Activated CD4-positive, alpha-beta T cell treated with anti-CD3 and anti-CD28 coated beads, Interleukin-2, amount 10 ng/mL, durations not matched to agents 7 days and 5 days (primary cell): ENCODE data around the gene TFCP2L1. TPM values are rescaled to one million over a fixed set of nuclear protein-coding genes. Genes with fewer than 3 reads are reported as not detected.
"Not testable (repeated sequence)": the region's sequence is repeated elsewhere in the genome, so short reads cannot be mapped to it uniquely, and the experiment has no call there.

Experiments
- CTCF ChIA-PET: fragments of 350-600 bp; sonication (Branson Sonifier 250); formaldehyde crosslinking; loops from one replicate; lab custom pipeline; 2021; ENCODE audit warnings: antibody characterized with exemption; lab: Charles Lee
- POLR2A ChIA-PET: fragments of 350-600 bp; sonication (Branson Sonifier 250); formaldehyde crosslinking; loops from one replicate; lab custom pipeline; 2021; ENCODE audit warnings: antibody characterized with exemption; lab: Charles Lee
- DNase-seq: peaks from one replicate; pipeline ENCODE4 v3.0.0-alpha.2; 2020
- H3K27ac Mint-ChIP-seq: one replicate; pipeline ENCODE4 v1.8.0; 2021; ENCODE audit warnings: mild to moderate bottlenecking, moderate library complexity, mixed read lengths
- H3K27me3 Mint-ChIP-seq: one replicate; pipeline ENCODE4 v1.8.0; 2021; ENCODE audit warnings: mixed read lengths
- H3K36me3 Mint-ChIP-seq: one replicate; pipeline ENCODE4 v1.8.0; 2021; ENCODE audit warnings: low read depth, mixed read lengths
- H3K4me1 Mint-ChIP-seq: one replicate; pipeline ENCODE4 v1.8.0; 2021; ENCODE audit warnings: mixed read lengths
- H3K4me3 Mint-ChIP-seq: one replicate; pipeline ENCODE4 v1.8.0; 2021; ENCODE audit warnings: mild to moderate bottlenecking, moderate library complexity, mixed read lengths
- H3K9me3 Mint-ChIP-seq: one replicate; pipeline ENCODE4 v1.8.0; 2021; ENCODE audit warnings: mixed read lengths
- total RNA-seq, 2 experiments: library from RNA; stranded (reverse); gene quantifications; one replicate each; pipeline ENCODE4 v1.2.3, GENCODE V29; 2021

Gene TFCP2L1
- total RNA-seq, 2 experiments from 2014 or later: 0.02 TPM

DNA sequence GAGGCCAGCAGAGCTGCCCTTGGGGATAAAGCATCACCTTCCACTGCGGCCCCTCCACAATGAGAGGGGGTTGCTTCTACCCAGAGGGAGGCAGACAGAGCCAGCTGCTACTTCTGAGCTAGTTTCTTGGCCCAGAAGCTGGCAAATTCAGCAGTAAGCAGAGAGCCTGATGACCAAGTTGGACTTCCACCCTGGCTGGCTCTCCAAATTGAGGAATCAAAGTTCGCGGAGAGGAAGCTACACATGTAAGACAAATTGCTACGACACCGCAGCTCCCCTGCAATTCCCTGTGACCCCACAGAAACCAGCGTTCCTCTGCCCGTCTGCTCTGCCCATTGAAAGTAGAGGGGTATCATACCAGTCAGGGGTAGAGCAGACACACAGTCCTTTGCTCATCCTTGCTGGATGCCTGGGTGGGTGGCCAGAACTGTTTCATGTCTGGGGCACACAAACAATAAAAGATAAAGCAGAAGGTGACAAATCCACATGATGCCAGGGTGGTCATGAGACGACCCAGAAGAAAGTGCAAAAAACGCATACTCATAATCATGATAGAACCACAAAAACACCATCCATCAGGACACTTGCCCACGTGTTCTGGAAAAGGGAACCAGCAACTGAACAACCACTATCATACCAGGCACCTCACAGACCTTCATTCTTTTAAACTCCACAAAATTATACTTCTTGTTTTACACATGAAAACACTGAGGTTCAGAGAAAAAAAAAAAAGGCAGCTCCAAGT is 5.4 kb downstream of the TFCP2L1 start:
- POLR2A ChIA-PET: no interaction called here
- H3K4me3 Mint-ChIP-seq: no peak overlapping the region

DNA sequence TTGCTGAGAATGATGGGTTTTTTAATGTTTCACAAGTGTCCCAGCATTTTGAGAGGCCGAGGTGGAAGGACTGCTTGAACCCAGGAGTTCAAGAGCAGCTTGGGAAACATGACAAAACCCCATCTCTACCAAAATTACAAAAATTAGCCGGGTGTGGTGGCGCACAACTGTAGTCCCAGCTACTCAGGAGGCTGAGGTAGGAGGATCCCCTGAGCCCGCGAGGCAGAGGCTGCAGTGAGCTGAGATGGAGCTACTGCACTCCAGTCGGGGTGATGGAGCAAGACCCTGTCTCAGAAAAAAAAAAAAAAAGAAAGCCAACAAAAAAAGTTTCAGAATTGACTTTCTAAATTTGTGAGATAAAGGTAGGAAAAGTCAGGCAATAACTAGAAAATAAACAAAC is 8.7 kb downstream of the TFCP2L1 start:
- DNase-seq: no peak
- peaks cover 14% of the 10 kb centered on the region for H3K27me3 Mint-ChIP-seq
- no peaks in the 10 kb centered on the region for H3K9me3 Mint-ChIP-seq
- POLR2A ChIA-PET: no interaction called here
- CTCF ChIA-PET: no interaction called here
- no peaks in the 10 kb centered on the region for H3K4me1 Mint-ChIP-seq
- H3K36me3 Mint-ChIP-seq: no peaks in the 10 kb centered on the region
- no peak overlapping the region for H3K27ac Mint-ChIP-seq
- H3K4me3 Mint-ChIP-seq: no peak overlapping the region

More for the DNA sequence above, 5.4 kb downstream of the TFCP2L1 start:
- Mint-ChIP-seq H3K36me3 (no peaks in the 10 kb centered on the region), H3K9me3 (no peaks in the 10 kb centered on the region), H3K27me3 (peaks cover 29% of the 10 kb centered on the region), H3K27ac (no peak overlapping the region), H3K4me1 (peaks cover 4% of the 10 kb centered on the region)
- no peak for DNase-seq
- CTCF ChIA-PET: interaction anchor here (0.5 to 0.8 kb wide), 2 partner anchors 9 to 1871 kb away, joined by 3 to 4 read pairs; no protein-coding TSS in a partner anchor

DNA sequence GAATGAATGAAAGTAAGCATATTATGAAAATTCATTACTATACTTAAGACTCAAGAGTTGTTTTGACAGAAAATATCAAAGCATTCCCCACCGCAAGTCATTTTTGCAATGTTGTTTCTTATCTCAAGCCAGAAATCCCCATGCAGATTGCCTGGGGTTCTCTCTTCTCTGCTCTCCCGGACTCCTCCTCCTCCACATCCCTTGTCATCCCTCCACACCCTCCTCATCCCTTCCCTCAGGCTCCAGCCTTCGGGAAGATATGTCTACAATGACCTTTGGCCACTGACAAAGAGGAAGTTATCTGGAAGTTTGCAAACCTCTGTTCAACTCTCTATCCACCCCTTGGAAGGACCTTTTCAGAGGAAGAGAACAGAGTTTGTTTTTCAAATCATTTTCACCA is 11.9 kb downstream of the TFCP2L1 start:
- CTCF ChIA-PET: no interaction called here
- Mint-ChIP-seq H3K9me3 (no peaks in the 10 kb centered on the region), H3K27ac (no peak overlapping the region)

DNA sequence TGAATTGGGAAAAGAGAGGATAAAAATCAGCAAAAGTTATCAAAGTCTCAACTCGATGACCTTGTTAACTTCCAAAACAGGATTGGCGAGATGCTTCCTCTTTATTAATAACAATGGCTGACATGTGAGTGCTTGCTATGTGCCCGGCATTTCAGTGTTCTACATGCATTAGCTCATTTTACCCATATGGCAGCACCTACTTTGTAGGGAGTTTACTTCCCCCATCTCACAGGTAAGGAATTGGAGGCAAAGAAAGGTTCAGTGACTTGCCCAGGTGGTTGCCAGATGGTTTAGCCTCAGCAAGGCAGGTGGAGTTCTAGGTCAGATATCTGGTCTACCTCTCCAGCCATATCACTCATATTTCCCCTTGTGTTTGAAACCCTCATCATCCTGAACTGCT is 12.4 kb downstream of the TFCP2L1 start:
- no peak overlapping the region for H3K4me3 Mint-ChIP-seq
- peaks cover 13% of the 10 kb centered on the region for H3K27me3 Mint-ChIP-seq
- no peak overlapping the region for H3K27ac Mint-ChIP-seq
- no peaks in the 10 kb centered on the region for H3K36me3 Mint-ChIP-seq
- H3K4me1 Mint-ChIP-seq: no peaks in the 10 kb centered on the region
- no peaks in the 10 kb centered on the region for H3K9me3 Mint-ChIP-seq
- no peak for DNase-seq
- CTCF ChIA-PET: no interaction called here
- POLR2A ChIA-PET: no interaction called here

More for the DNA sequence above, 11.9 kb downstream of the TFCP2L1 start:
- Mint-ChIP-seq H3K36me3 (no peaks in the 10 kb centered on the region), H3K27me3 (peaks cover 13% of the 10 kb centered on the region), H3K4me1 (no peaks in the 10 kb centered on the region), H3K4me3 (no peak overlapping the region)
- DNase-seq: no peak
- POLR2A ChIA-PET: no interaction called here

DNA sequence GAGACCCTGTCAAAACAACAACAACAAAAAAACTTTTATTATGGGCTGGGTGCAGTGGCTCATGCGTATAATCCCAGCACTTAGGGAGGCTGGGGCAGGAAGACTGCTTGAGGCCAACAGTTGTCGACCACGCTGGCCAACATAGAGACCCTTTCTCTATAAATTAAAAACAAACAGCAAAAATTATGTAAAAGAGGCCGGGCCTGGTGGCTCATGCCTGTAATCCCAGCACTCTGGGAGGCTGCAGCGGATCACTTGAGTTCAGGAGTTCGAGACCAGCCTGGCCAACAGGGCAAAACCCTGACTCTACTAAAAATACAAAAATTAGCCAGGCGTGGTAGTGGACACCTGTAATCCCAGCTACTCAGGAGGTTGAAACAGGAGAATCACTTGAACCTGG is 15.6 kb downstream of the TFCP2L1 start:
- H3K27ac Mint-ChIP-seq, DNase-seq, POLR2A ChIA-PET, H3K9me3 Mint-ChIP-seq, CTCF ChIA-PET, H3K27me3 Mint-ChIP-seq, H3K36me3 Mint-ChIP-seq, H3K4me1 Mint-ChIP-seq, H3K4me3 Mint-ChIP-seq: not testable (repeated sequence)

DNA sequence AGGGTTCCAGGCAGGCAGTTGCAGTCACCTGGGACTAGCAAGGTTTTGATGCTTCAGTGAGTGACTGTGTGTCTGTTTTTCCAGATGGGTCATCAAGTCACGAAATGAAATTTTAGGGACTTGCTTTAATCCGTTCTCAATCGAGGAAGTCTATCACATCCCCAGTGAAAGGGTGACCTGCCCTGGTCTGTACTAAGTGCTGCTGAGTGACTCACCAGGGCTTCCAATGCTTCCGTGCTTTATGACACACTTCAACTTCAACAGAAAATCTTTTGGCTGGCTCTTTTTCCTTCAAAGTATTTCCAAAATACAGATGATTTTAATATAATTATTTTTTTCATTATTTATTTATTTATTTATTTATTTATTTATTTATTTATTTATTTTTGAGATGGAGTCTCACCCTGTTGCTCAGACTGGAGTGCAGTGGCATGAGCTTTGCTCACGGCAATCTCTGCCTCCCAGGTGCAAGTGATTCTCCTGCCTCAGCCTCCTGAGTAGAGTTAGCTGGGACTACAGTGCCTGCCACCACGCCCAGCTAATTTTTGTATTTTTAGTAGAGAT is 18.4 kb downstream of the TFCP2L1 start:
- no peaks in the 10 kb centered on the region for H3K4me1 Mint-ChIP-seq

DNA sequence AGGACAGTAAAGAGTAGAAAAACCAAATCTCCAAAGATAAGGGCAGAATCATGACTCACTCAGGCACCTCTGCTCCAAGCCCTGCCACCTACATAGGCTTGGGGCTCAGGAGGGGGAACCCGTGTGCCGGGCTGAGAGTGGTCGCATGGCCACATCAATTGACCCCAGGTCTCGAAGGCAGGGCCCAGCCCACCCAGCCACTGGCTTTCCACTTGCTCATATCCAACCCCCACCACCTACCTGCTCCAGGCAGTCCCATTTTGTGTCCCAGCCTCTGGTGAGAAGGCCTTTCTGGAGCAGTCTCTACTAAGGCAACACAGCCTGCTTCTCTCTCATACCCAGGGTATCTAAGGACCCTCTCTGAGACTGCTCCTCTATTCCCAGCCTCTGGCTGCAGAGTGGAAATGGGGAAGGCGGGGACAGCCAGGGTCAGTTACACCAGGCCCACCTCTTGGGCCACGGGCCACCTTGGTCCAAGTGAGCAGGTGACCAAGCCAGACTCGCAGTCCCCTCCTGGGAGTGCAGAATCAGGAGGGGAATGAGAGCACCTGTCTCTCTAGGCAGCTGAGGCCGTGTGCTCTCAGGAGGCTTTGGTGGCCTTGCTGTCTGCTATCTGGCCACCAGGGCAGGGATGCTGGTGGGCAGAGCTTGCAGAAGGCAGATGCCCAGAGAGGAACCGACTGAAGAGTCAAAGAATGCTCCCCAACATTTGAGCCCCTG is 20.8 kb downstream of the TFCP2L1 start:
- Mint-ChIP-seq H3K36me3 (no peaks in the 10 kb centered on the region), H3K4me3 (no peak overlapping the region), H3K27ac (no peak overlapping the region), H3K27me3 (no peaks in the 10 kb centered on the region), H3K4me1 (no peaks in the 10 kb centered on the region), H3K9me3 (no peaks in the 10 kb centered on the region)
- ChIA-PET CTCF (no interaction called here), POLR2A (no interaction called here)
- DNase-seq: no peak

More for the DNA sequence above, 18.4 kb downstream of the TFCP2L1 start:
- H3K27me3 Mint-ChIP-seq: no peaks in the 10 kb centered on the region
- H3K36me3 Mint-ChIP-seq: no peaks in the 10 kb centered on the region
- H3K9me3 Mint-ChIP-seq: no peaks in the 10 kb centered on the region
- no peak overlapping the region for H3K4me3 Mint-ChIP-seq
- CTCF ChIA-PET: interaction anchor here (0.7 kb wide), 1 partner anchor 389 kb away, joined by 4 read pairs; no protein-coding TSS in a partner anchor
- POLR2A ChIA-PET: no interaction called here
- no peak overlapping the region for H3K27ac Mint-ChIP-seq
- DNase-seq: no peak

DNA sequence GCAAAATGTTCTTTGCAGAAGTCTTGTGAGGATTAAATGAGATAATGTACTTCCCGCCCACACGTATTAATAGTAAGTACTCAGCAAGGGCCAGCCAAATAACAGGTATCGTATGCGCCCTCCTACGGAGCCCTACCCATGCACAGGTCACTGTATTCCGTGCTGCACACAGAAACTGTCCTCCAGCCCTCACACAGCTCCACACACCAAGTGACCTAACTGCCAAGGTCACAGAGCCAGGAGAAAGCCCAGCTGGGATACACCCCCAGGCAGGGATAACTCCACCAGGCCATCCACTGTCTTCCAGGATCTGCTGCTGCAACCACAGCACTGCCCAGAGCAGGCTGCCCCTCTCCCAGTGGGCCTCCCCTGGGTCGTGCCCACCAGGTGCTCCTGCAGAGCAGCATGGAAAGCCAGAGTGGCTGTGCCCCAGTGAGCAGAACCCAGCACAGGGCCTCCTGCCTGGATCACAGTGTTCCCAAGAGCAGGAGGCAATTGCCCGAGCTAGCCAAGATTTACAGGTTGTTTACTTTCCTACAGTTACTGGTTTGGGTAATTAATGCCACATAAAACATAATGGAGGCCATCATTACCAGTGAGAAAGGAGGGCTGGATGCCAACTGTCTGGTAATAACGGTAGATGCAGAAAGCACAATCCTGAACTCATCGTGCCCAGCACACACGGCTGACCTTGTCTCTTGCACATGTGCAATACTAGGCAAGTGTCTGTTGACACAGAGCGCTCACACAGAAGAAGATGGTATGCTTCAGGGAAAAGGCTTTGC is 24.4 kb downstream of the TFCP2L1 start:
- CTCF ChIA-PET: interaction anchor here (0.5 kb wide), 1 partner anchor 36 kb away, joined by 3 read pairs; no protein-coding TSS in a partner anchor

DNA sequence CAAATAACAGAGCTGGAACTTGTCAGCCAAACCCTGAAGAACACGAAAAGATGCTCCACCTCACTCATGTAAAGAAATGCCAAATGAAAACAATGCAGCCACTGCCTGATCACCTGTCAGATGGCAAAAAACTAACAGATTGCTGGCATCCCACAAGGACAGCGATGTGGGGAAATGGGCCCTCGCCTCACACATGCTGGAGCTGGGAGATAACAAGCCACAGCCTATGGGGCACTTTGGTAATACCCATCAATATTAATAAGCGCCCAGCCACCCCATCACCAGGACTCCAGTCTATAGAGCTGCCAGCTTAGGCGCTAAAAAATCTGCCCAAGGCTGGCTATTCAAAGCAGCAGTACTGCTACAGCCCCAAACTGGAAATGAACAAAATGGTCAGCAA is 27.0 kb downstream of the TFCP2L1 start:
- no peak overlapping the region for H3K4me3 Mint-ChIP-seq
- DNase-seq: no peak
- POLR2A ChIA-PET: no interaction called here
- no peaks in the 10 kb centered on the region for H3K36me3 Mint-ChIP-seq
- H3K27me3 Mint-ChIP-seq: peaks cover 10% of the 10 kb centered on the region
- H3K27ac Mint-ChIP-seq: no peak overlapping the region
- no peaks in the 10 kb centered on the region for H3K4me1 Mint-ChIP-seq
- H3K9me3 Mint-ChIP-seq: no peaks in the 10 kb centered on the region
- CTCF ChIA-PET: no interaction called here

More for the DNA sequence above, 24.4 kb downstream of the TFCP2L1 start:
- Mint-ChIP-seq H3K36me3 (no peaks in the 10 kb centered on the region), H3K4me3 (no peak overlapping the region), H3K9me3 (no peaks in the 10 kb centered on the region), H3K27ac (no peak overlapping the region), H3K27me3 (peaks cover 10% of the 10 kb centered on the region), H3K4me1 (no peaks in the 10 kb centered on the region)
- DNase-seq: no peak
- POLR2A ChIA-PET: no interaction called here

DNA sequence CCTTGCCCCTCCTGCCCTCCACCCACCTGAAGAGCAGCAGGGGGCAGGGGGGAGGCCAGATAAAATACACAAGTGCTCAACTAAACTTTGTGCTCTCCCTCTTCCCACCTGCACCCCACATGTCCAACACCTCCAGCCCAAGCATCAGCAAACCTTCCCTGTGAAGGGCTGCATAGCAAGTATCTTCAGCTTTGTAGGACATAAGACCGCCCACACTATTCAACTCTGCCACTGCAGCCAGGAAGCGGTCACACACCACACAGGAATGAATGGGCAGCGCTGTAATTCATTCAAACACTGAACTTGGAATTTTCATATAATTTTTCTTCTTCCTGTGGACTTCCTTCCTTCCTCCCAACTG is 27.5 kb downstream of the TFCP2L1 start:
- Mint-ChIP-seq H3K36me3 (no peaks in the 10 kb centered on the region), H3K4me1 (no peaks in the 10 kb centered on the region), H3K9me3 (no peaks in the 10 kb centered on the region), H3K4me3 (no peak overlapping the region), H3K27me3 (peaks cover 10% of the 10 kb centered on the region), H3K27ac (no peak overlapping the region)
- CTCF ChIA-PET: interaction anchor here (0.5 kb wide), 1 partner anchor 163 kb away, joined by 4 read pairs; no protein-coding TSS in a partner anchor
- no peak for DNase-seq
- POLR2A ChIA-PET: no interaction called here

DNA sequence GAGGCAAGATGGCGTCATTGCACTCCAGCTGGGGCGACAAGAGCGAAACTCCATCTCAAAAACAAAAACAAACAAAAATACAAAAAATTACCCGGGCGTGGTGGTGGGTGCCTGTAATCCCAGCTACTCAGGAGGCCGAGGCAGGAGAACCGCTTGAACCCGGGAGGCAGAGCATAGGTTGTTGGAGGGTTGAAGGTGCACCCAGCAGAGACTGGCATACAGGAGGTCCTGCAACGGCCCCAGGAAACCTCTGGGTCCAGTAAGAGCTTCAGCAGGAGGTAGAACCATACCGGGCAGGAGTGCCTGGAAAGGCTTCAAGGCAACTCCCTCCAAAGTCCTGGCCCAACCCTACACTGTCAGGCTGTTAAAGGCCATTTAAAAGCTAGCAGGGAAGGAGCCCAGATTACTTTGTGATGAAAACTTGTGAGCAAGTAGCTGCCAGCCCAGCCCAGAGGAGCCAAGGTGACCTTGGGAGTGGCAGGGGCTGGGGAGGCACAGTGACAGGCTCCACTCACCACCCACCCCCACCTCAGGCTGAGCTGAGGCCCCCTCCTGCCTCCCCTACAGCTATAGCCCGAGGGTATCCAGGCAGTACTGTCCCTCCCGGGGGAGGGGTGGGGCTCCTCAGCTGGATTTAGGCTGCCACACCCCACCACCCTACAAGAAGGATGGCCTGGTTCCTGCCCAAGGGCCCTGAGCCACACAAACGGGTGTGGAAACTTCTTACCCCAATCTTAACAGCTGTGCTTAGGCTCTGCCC is 28.1 kb downstream of the TFCP2L1 start:
- H3K4me1 Mint-ChIP-seq: no peaks in the 10 kb centered on the region
- H3K4me3 Mint-ChIP-seq: no peak overlapping the region
- peaks cover 10% of the 10 kb centered on the region for H3K27me3 Mint-ChIP-seq
- ChIA-PET POLR2A (no interaction called here), CTCF (interaction anchor here (0.5 kb wide), 2 partner anchors 163 to 913 kb away, joined by 3 to 4 read pairs; no protein-coding TSS in a partner anchor)
- H3K36me3 Mint-ChIP-seq: no peaks in the 10 kb centered on the region
- H3K9me3 Mint-ChIP-seq: no peaks in the 10 kb centered on the region
- no peak overlapping the region for H3K27ac Mint-ChIP-seq
- no peak for DNase-seq

DNA sequence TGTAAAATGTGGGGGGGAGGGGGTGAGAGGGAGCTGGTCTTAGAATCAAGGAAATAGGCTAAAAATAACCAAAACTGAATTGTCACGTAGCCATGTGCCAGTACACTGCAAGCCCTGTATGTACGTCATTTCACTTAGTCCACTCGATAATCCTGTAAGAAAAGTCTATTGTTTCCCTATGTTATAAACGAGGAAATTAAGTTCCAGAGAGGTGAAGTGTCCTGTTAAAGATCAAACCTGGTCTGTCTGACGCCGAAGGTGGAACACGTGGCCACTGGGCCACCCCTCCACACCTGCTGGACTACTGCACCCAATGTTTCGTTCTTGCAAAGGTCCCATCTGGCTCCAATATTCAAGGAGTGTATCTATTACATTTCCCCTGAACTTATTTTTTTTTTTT is 29.6 kb downstream of the TFCP2L1 start:
- ChIA-PET CTCF (no interaction called here), POLR2A (no interaction called here)
- Mint-ChIP-seq H3K9me3 (no peaks in the 10 kb centered on the region), H3K27ac (no peak overlapping the region), H3K4me1 (no peaks in the 10 kb centered on the region), H3K27me3 (peaks cover 10% of the 10 kb centered on the region), H3K36me3 (no peaks in the 10 kb centered on the region), H3K4me3 (no peak overlapping the region)
- DNase-seq: no peak
